Osteoblast (primary cell): ENCODE measurements around the gene MRPL57. TPM values are rescaled to one million over a fixed set of nuclear protein-coding genes. Genes with fewer than 3 reads are reported as not detected.

Source experiments
- DNase-seq: peaks from one replicate; pipeline ENCODE4 v3.0.0; 2011; ENCODE audit warnings: low spot score, mixed read lengths; ENCODE audit not compliant: insufficient read length; ENCODE audit errors: missing footprints
- H2AFZ ChIP-seq: 2 replicates; pipeline ENCODE4 v1.6.0; 2011; ENCODE audit warnings: mild to moderate bottlenecking, low read length
- H3K27ac ChIP-seq: 2 replicates; pipeline ENCODE4 v1.5.1; 2011; ENCODE audit warnings: mild to moderate bottlenecking, low read depth, low read length, moderate library complexity
- H3K27me3 ChIP-seq: 2 replicates; pipeline ENCODE4 v1.6.0; 2012; ENCODE audit warnings: mild to moderate bottlenecking, control low read depth, inconsistent platforms, low read length, moderate library complexity; ENCODE audit not compliant: insufficient read depth
- H3K36me3 ChIP-seq: 2 replicates; pipeline ENCODE4 v1.5.1; 2011; ENCODE audit warnings: mild to moderate bottlenecking, low read length, control low read depth, moderate library complexity; ENCODE audit not compliant: insufficient read depth
- H3K4me1 ChIP-seq: 2 replicates; pipeline ENCODE4 v1.5.1; 2011; ENCODE audit warnings: mild to moderate bottlenecking, low read length, control low read depth, moderate library complexity; ENCODE audit not compliant: insufficient read depth
- H3K4me2 ChIP-seq: 2 replicates; pipeline ENCODE4 v1.6.0; 2011; ENCODE audit warnings: mild to moderate bottlenecking, low read length; ENCODE audit not compliant: insufficient read depth
- H3K4me3 ChIP-seq: fragments of 200-600 bp; sonication (generic); 3 replicates; pipeline ENCODE4 v1.5.1; 2012; ENCODE audit warnings: mild to moderate bottlenecking, low read length, inconsistent platforms; ENCODE audit not compliant: insufficient read depth
- H3K79me2 ChIP-seq: 2 replicates; pipeline ENCODE4 v1.6.0; 2012; ENCODE audit warnings: mild to moderate bottlenecking, low read length, control low read depth, inconsistent platforms; ENCODE audit not compliant: insufficient read depth
- H3K9me3 ChIP-seq: 2 replicates; pipeline ENCODE4 v1.5.1; 2011; ENCODE audit warnings: low read depth, low read length, control low read depth
- H4K20me1 ChIP-seq: 2 replicates; pipeline ENCODE4 v1.6.0; 2012; ENCODE audit warnings: mild to moderate bottlenecking, low read length, control low read depth; ENCODE audit not compliant: insufficient read depth
- CTCF ChIP-seq: IDR thresholded peaks from 2 replicates; pipeline ENCODE4 v1.5.1; 2011; ENCODE audit warnings: mild to moderate bottlenecking, low read depth, low read length, moderate library complexity; ENCODE audit errors: extremely low read depth
- small RNA-seq: library from RNA; depleted of rRNA; stranded (forward); fragments of <200 nt; gene quantifications from one replicate; pipeline ENCODE3, GENCODE V24; 2012
- total RNA-seq: library from RNA; depleted of rRNA; stranded (reverse); fragments of >200 nt; gene quantifications from 2 replicates; pipeline ENCODE4 v1.2.3, GENCODE V29; 2012

MRPL57 gene
- total RNA-seq, 1 donor = 13.4 TPM

GRCh38 chr13:21221268-21221667 lies 44.8 kb downstream of the MRPL57 start:
- DNase-seq = no peak
- peaks cover 5% of the 10 kb centered on the region for H3K9me3 ChIP-seq
- H3K27ac ChIP-seq = no peak overlapping the region
- no peak for TF ChIP-seq CTCF
- H3K36me3 ChIP-seq = no peaks in the 10 kb centered on the region
- no peaks in the 10 kb centered on the region for H4K20me1 ChIP-seq
- H3K4me2 ChIP-seq = no peak overlapping the region
- H2AFZ ChIP-seq = no peak overlapping the region
- H3K4me3 ChIP-seq = no peak overlapping the region
- H3K79me2 ChIP-seq = no peaks in the 10 kb centered on the region
- H3K27me3 ChIP-seq = peaks cover 7% of the 10 kb centered on the region
- peaks cover 3% of the 10 kb centered on the region for H3K4me1 ChIP-seq

GRCh38 chr13:21225082-21225481 lies 48.6 kb downstream of the MRPL57 start:
- Histone ChIP-seq H3K36me3 (no peaks in the 10 kb centered on the region), H3K9me3 (peaks cover 5% of the 10 kb centered on the region)
- TF ChIP-seq CTCF = no peak

GRCh38 chr13:21225841-21226581 lies 49.6 kb downstream of the MRPL57 start:
- Histone ChIP-seq H3K4me3 (no peak overlapping the region), H3K79me2 (no peaks in the 10 kb centered on the region), H3K4me1 (no peaks in the 10 kb centered on the region), H3K27ac (no peak overlapping the region), H4K20me1 (no peaks in the 10 kb centered on the region), H3K9me3 (peaks cover 5% of the 10 kb centered on the region), H3K27me3 (peaks cover 7% of the 10 kb centered on the region), H2AFZ (no peak overlapping the region), H3K36me3 (no peaks in the 10 kb centered on the region), H3K4me2 (no peak overlapping the region)
- TF ChIP-seq CTCF = no peak
- no peak for DNase-seq

More at GRCh38 chr13:21225082-21225481, 48.6 kb downstream of the MRPL57 start:
- no peaks in the 10 kb centered on the region for H3K4me1 ChIP-seq
- peaks cover 7% of the 10 kb centered on the region for H3K27me3 ChIP-seq
- no peak overlapping the region for H3K27ac ChIP-seq
- no peak overlapping the region for H3K4me2 ChIP-seq
- no peaks in the 10 kb centered on the region for H4K20me1 ChIP-seq
- DNase-seq = no peak
- no peaks in the 10 kb centered on the region for H3K79me2 ChIP-seq
- H3K4me3 ChIP-seq = no peak overlapping the region
- H2AFZ ChIP-seq = no peak overlapping the region

GRCh38 chr13:21227917-21228316 lies 51.5 kb downstream of the MRPL57 start:
- no peak overlapping the region for H2AFZ ChIP-seq
- no peaks in the 10 kb centered on the region for H3K36me3 ChIP-seq
- H3K4me3 ChIP-seq = no peak overlapping the region
- no peaks in the 10 kb centered on the region for H3K79me2 ChIP-seq
- H3K9me3 ChIP-seq = no peaks in the 10 kb centered on the region
- no peak overlapping the region for H3K4me2 ChIP-seq
- peaks cover 5% of the 10 kb centered on the region for H3K4me1 ChIP-seq
- TF ChIP-seq CTCF = no peak
- H3K27ac ChIP-seq = no peak overlapping the region
- no peaks in the 10 kb centered on the region for H4K20me1 ChIP-seq
- peaks cover 7% of the 10 kb centered on the region for H3K27me3 ChIP-seq
- DNase-seq = no peak

Small RNA genes within 50 kb of the gene (small RNA-seq; reads per million reads assigned to genes)
- gene AL158032.1 = not detected
- gene RF00086 = not detected

Other genes starting within 250 kb of the MRPL57 start
- 22.1 and 24.2 TPM in 2 replicates for gene LATS2, start 115.1 kb upstream of the MRPL57 start, total RNA-seq
- 37.4 and 40.9 TPM in 2 replicates for gene SAP18, start 36.5 kb upstream of the MRPL57 start, total RNA-seq
- 13.0 and 13.8 TPM in 2 replicates for gene SKA3, start 106 bp upstream of the MRPL57 start, total RNA-seq